ENCODE measurements around the gene COG8. TPM values are rescaled to one million over a fixed set of nuclear protein-coding genes. Genes with fewer than 3 reads are reported as not detected.

The COG8 gene
- polyA plus RNA-seq, 1 donor (not counting 4 experiments of a cell fraction or from before 2014, with no cell fraction given): 16.0 TPM

- Histone ChIP-seq H2AFZ (ENCODE audit: control insufficient read depth, low read length) (no peak overlapping the region), H3K27me3 (ENCODE audit: control insufficient read depth, extremely low read depth, insufficient read depth, low read length) (no peaks in the 10 kb centered on the region), H3K27ac (ENCODE audit: control insufficient read depth, insufficient read depth, low read length) (no peak overlapping the region), H3K9me3 (ENCODE audit: control insufficient read depth, low read depth, low read length) (no peaks in the 10 kb centered on the region), H4K20me1 (ENCODE audit: control insufficient read depth, extremely low read depth, insufficient read depth, low read length) (peaks cover 13% of the 10 kb centered on the region), H3K36me3 (ENCODE audit: control insufficient read depth in 2 of 2, extremely low read depth in 1 of 2, insufficient read depth in 2 of 2, low read length in 2 of 2) (peaks cover 40 to 60% of the 10 kb centered on the region in 2 experiments), H3K4me3 (ENCODE audit: control insufficient read depth in 2 of 3, extremely low read depth in 1 of 3, insufficient read depth in 2 of 3, low read depth in 1 of 3, low read length in 3 of 3) (no peak overlapping the region), H3K9me1 (ENCODE audit: control insufficient read depth, extremely low read depth, insufficient read depth, low read length) (no peaks in the 10 kb centered on the region), H3K9ac (ENCODE audit: control insufficient read depth, extremely low read depth, insufficient read depth, low read length) (no peak overlapping the region), H3K4me2 (ENCODE audit: control insufficient read depth, extremely low read depth, insufficient read depth, low read depth, low read length) (no peak overlapping the region), H3K4me1 (ENCODE audit: control insufficient read depth, extremely low read depth, insufficient read depth, low read length) (peaks cover 15% of the 10 kb centered on the region), H3K79me2 (ENCODE audit: control insufficient read depth, insufficient read depth, low read length) (peaks cover 75% of the 10 kb centered on the region)
- dilution Hi-C loops (cut with MboI; ENCODE audit: extremely low pct_ligation_motif_present, low sequenced_read_pairs): no loop called here
- DNase-seq (ENCODE audit: low read depth, low spot score): no peak
- FAIRE-seq: no peak
- TF ChIP-seq EZH2 (IDR thresholded peaks at IDR 0.05; ENCODE audit: low read length) (no peak), CTCF (optimal IDR thresholded peaks at IDR 0.05 in 1 of 3, IDR thresholded peaks at IDR 0.05 in 1 of 3, conservative IDR thresholded peaks at IDR 0.05 in 1 of 3; ENCODE audit: extremely low read depth in 1 of 3, insufficient read depth in 2 of 3, low read length in 3 of 3) (no peak)
Measured at GRCh38 chr16:69324585-69325253, 14.6 kb downstream of the COG8 start.

DNA sequence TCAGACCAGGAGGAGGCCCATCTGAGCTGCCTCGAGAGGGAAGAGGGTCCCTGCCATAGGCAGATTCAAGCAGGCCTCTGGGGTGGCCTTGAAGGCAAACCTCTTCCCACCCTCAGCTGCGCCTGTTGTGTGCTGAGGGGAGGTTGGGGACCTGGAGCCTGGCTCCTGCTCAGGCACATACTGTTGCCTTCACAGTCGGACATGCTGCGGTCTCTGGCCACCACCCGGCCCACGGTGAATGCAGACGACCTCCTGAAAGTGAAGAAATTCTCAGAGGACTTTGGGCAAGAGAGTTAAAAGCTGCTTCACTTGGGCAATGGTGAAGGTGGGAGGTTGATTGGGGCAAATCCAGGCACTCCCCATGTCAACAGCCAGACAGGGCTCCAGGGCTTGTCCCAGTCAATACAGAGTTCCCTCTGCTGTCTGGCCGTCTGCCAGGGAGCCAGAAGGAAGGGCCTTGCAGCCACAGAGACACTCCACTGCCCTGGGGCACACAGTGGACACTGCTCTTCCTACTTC, 15.3 kb downstream of the COG8 start:
- Histone ChIP-seq H3K36me3 (ENCODE audit: control insufficient read depth in 2 of 2, extremely low read depth in 1 of 2, insufficient read depth in 2 of 2, low read length in 2 of 2) (peaks cover 45 to 67% of the 10 kb centered on the region in 2 experiments), H4K20me1 (ENCODE audit: control insufficient read depth, extremely low read depth, insufficient read depth, low read length) (peaks cover 12% of the 10 kb centered on the region), H3K9me3 (ENCODE audit: control insufficient read depth, low read depth, low read length) (no peaks in the 10 kb centered on the region), H3K79me2 (ENCODE audit: control insufficient read depth, insufficient read depth, low read length) (peaks cover 69% of the 10 kb centered on the region), H3K9ac (ENCODE audit: control insufficient read depth, extremely low read depth, insufficient read depth, low read length) (no peak overlapping the region), H3K4me1 (ENCODE audit: control insufficient read depth, extremely low read depth, insufficient read depth, low read length) (peaks cover 10% of the 10 kb centered on the region), H2AFZ (ENCODE audit: control insufficient read depth, low read length) (no peak overlapping the region), H3K27ac (ENCODE audit: control insufficient read depth, insufficient read depth, low read length) (no peak overlapping the region), H3K9me1 (ENCODE audit: control insufficient read depth, extremely low read depth, insufficient read depth, low read length) (no peaks in the 10 kb centered on the region), H3K4me3 (ENCODE audit: control insufficient read depth in 2 of 3, extremely low read depth in 1 of 3, insufficient read depth in 2 of 3, low read depth in 1 of 3, low read length in 3 of 3) (no peak overlapping the region), H3K27me3 (ENCODE audit: control insufficient read depth, extremely low read depth, insufficient read depth, low read length) (no peaks in the 10 kb centered on the region), H3K4me2 (ENCODE audit: control insufficient read depth, extremely low read depth, insufficient read depth, low read depth, low read length) (no peak overlapping the region)
- no peak for TF ChIP-seq CTCF (optimal IDR thresholded peaks at IDR 0.05 in 1 of 3, IDR thresholded peaks at IDR 0.05 in 1 of 3, conservative IDR thresholded peaks at IDR 0.05 in 1 of 3; ENCODE audit: extremely low read depth in 1 of 3, insufficient read depth in 2 of 3, low read length in 3 of 3)
- no peak for TF ChIP-seq EZH2 (IDR thresholded peaks at IDR 0.05; ENCODE audit: low read length)
- FAIRE-seq (no peak), DNase-seq (ENCODE audit: low read depth, low spot score) (no peak)
- dilution Hi-C loops (cut with MboI; ENCODE audit: extremely low pct_ligation_motif_present, low sequenced_read_pairs): no loop called here
